ENCODE data around the gene KCTD2.
"Not testable (repeated sequence)": the region's sequence is repeated elsewhere in the genome, so short reads cannot be mapped to it uniquely, and the experiment has no call there.

The KCTD2 gene

GRCh38 chr17:75046407-75047289 is at the start of gene KCTD2, which contains the start of gene ATP5PD:
TSS of gene KCTD2 (plus strand) at chr17:75047225. CDS start at chr17:75047251, 26 bp downstream.
TSS of gene ATP5PD (minus strand) at chr17:75046969. CDS start at chr17:75042650, 4,319 bp downstream.
- peak; percentile 92 for DNase-seq

GRCh38 chr17:74998783-74999182 is 48.2 kb upstream of the KCTD2 start:
- no peak for DNase-seq

- DNase-seq, result no peak
Observed at GRCh38 chr17:74999523-74999922, 47.5 kb upstream of the KCTD2 start.

- DNase-seq, result no peak
Observed at GRCh38 chr17:75001915-75002843, 44.8 kb upstream of the KCTD2 start.

GRCh38 chr17:75003070-75003956 is 43.7 kb upstream of the KCTD2 start:
- DNase-seq, result no peak

- DNase-seq, result no peak
Observed at GRCh38 chr17:75003957-75004355, 43.1 kb upstream of the KCTD2 start.

- no peak for DNase-seq
Observed at GRCh38 chr17:75004371-75004770, 42.7 kb upstream of the KCTD2 start.

- no peak for DNase-seq
Observed at GRCh38 chr17:75005291-75005690, 41.7 kb upstream of the KCTD2 start.

GRCh38 chr17:75006084-75006483 is 40.9 kb upstream of the KCTD2 start:
- DNase-seq, result not testable (repeated sequence)

- DNase-seq, result no peak
Observed at GRCh38 chr17:75006653-75007052, 40.4 kb upstream of the KCTD2 start.

- DNase-seq, result no peak
Observed at GRCh38 chr17:75008373-75008772, 38.7 kb upstream of the KCTD2 start.

GRCh38 chr17:75009139-75009724 is 37.8 kb upstream of the KCTD2 start:
- no peak for DNase-seq

- no peak for DNase-seq
Observed at GRCh38 chr17:75010683-75011400, 36.2 kb upstream of the KCTD2 start.

- DNase-seq, result no peak
Observed at GRCh38 chr17:75011401-75012095, 35.5 kb upstream of the KCTD2 start.

- no peak for DNase-seq
Observed at GRCh38 chr17:75012096-75012345, 35.0 kb upstream of the KCTD2 start.

GRCh38 chr17:75012346-75013091 is 34.5 kb upstream of the KCTD2 start, which contains the start of gene MRPL58:
TSS of gene MRPL58 (plus strand) at chr17:75012670. CDS start at chr17:75012687, 17 bp downstream.
- peak; percentile 49 for DNase-seq

GRCh38 chr17:75013092-75013559 is 33.9 kb upstream of the KCTD2 start:
- no peak for DNase-seq

- DNase-seq, result no peak
Observed at GRCh38 chr17:75019146-75019545, 27.9 kb upstream of the KCTD2 start.

- no peak for DNase-seq
Observed at GRCh38 chr17:75019710-75020109, 27.3 kb upstream of the KCTD2 start.

Data from NCI-H1436 treated with DMSO at 0.1 percent for 48 hours (cell line).